Right ventricle myocardium superior (tissue), 1 donor: ENCODE measurements around the gene ZNF280C. TPM values are rescaled to one million over a fixed set of nuclear protein-coding genes. Genes with fewer than 3 reads are reported as not detected.
A peak's percentile ranks its signal among the peaks of the same experiment; 100 is the strongest.
"Not testable (repeated sequence)": the region's sequence is repeated elsewhere in the genome, so short reads cannot be mapped to it uniquely, and the experiment has no call there.

Source experiments
- ATAC-seq: fragments of 200-7000 bp; cut with Tn5 transposase; one replicate; pipeline ENCODE4 v1.9.1; 2020; ENCODE audit warnings: mild to moderate bottlenecking; ENCODE audit not compliant: poor library complexity
- DNase-seq: peaks from one replicate; pipeline ENCODE4 v3.0.0-alpha.2; 2020
- intact Hi-C: fragments of 100-400 bp; cut with DNase I; formaldehyde crosslinking; loops from one replicate; pipeline ENCODE4 v1.11.2; 2022
- long read RNA-seq: library from polyadenylated mRNA; unstranded; transcript quantifications from one replicate; pipeline ENCODE4 v2.0.0, GENCODE V29; 2021
- total RNA-seq: library from RNA; stranded (reverse); fragmentation: NEBNext Ultra II Directional; extraction: Animal tissue kit (Norgen Biotek cat#: 25700); gene quantifications from one replicate; pipeline ENCODE4 v1.2.1, GENCODE V29; 2021
- donor health status: DM: no; HTN: yes; CAD: no; lungs with severe emphysema.

ZNF280C gene
- total RNA-seq: 1.0 TPM
- long read RNA-seq, partial matches to known transcripts: 0 of 1 reads
- long read RNA-seq, other reads (novel, unspliced or antisense): 1 of 1 reads

GRCh38 chrX:130268449-130269170 is at the start of gene ZNF280C:
Gene ZNF280C, minus strand, starts transcription at chrX:130268899. Its CDS starts 8,450 bp downstream, at chrX:130260449.
- intact Hi-C loops: no loop called here
- DNase-seq: peak; percentile 93
- ATAC-seq: peak; percentile 98

DNA sequence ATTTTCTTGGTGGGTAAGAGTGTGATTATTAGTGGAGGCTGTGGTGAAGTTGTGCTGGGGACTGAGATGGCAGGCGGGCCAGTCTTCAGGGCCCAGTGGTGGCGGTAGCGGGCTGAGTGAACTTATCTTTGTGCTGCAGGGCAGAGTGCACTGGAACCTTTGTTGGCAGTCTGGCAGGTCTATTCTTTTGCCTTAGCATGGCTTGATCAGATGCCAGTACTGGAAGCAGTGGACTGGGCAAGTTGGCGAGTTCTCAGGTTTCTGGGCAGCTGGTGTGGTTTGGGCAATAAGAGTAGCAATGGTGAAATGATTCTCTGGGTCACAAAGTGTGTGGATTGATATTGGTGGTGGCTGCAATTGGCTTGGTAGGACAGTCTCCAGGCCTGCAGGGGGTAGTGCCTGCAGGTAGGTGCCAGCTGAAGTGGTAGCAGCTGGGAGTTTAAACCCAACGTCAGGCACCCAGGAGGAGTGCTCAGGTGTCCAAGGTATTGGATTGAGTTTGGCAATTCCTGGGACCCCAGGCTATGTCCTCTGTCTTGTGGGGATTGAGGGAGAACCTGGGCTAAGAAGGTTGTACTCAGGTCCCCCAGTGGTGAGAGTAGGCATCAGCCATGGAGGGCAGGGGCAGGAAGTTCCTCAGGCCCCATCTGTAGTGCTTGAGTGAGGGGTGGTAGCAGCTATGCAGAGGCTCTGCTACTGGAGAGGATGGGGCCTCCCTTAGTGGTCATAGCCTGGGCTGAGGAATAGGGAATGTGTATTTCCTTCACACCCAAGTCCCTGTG is 36.1 kb upstream of the ZNF280C start:
- ATAC-seq (no peak), DNase-seq (no peak)
- intact Hi-C loops: no loop called here

DNA sequence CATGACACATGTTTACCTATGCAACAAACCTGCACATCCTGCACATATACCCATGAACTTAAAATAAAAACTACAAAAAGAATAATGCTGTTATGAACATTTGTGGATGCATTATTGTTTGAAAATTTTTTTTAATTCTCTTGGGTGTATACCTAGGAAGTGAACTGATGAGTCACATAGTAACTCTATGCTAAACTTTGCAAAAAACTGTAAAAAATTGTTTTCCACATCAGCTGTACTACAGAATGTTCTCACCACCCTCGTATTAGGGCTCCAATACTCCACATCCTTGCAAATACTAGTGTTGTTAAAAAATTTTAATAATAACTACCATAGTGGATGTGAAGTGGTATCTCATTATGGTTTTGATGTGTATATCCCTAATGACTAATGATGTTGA is 33.3 kb upstream of the ZNF280C start:
- ATAC-seq: no peak
- intact Hi-C loops: no loop called here
- DNase-seq: no peak

DNA sequence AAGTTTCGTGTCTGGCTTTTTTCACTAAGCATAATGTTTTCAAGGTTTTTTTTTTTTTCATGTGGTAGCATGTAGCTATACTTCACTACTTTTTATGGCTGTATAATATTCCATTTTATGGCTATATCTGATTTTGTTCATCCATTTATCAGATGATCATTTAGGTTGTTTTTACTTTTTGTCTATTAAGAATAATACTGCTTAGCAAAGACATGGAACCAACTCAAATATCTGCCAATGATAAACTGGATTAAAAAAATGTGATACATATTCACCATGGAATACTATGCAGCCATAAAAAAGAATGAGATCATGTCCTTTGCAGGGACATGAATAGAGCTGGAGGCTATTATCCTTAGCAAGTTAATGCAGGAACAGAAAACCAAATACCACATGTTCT is 32.7 kb upstream of the ZNF280C start:
- ATAC-seq: no peak
- DNase-seq: no peak
- intact Hi-C loops: no loop called here

DNA sequence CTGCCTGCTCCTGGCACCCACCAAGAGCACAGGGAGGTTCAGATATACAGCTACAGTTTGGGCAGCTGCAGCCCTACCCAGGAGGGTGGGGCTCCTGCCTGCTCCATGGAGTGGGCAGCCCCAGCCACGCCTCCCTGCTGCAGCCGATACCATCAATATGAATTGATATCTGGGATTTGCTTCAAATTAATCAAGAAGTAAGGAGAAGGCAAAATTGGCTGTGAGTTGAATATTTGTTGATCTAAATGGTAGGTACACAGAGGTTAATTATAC is 31.2 kb upstream of the ZNF280C start:
- intact Hi-C loops: no loop called here
- no peak for ATAC-seq

DNA sequence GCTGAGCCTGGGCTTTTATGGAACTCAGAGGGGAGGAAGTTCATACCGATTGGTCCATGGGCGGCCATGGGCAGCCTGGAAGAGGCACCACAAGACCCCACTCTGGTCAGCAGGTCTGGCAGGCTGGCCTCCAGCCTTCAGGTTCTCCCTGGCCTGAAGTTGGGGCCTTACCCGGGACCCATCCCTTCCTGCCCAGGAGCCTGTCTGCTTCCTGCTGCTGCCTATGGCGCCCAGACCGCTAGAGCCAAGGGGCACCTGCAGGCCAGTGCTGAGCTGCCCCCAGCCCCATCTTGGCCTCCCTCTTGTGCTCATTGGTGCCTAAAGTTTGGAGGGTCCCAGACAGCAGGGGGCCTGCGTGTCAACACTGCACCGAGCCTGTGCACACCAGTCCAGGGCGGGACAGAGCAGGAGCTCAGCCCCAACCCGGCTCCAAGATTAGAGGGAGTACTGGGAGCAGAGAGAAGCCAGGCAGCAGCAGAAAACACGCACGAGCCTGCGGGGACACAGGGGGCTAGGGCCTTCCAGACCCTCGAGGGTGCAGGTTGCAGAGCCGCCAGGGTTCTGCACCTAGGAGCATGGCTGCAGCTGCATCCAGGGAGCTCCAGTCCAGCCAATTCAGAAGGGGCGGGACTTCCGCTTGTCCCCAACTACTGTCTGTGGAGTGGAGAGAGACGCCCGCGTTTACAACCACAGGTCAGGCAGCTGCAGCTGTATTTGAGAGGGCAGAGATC is 30.7 kb upstream of the ZNF280C start:
- intact Hi-C loops: no loop called here
- ATAC-seq: no peak
- DNase-seq: no peak

More for the DNA sequence above, 31.2 kb upstream of the ZNF280C start:
- no peak for DNase-seq

GRCh38 chrX:130296743-130297142 is 28.0 kb upstream of the ZNF280C start:
- DNase-seq (no peak), ATAC-seq (no peak)
- intact Hi-C loops: no loop called here

DNA sequence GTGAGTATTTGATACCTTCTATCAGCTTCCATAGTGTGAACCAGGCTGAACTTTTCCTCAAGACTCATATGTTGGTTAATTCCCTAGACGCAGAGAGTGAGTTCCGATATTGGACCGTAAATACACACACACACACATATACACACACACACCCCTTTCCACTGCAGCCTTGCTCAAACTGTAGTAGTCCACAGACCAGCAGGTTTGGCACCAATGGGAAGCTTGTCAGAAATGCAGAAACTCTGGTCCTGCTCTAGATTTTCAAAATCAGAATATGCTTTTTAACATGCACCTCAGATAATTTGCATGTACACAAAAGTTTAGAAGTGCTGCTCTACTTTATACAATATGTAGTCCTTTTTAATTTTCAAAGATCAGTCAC is 27.6 kb upstream of the ZNF280C start:
- no peak for ATAC-seq
- intact Hi-C loops: no loop called here
- no peak for DNase-seq

DNA sequence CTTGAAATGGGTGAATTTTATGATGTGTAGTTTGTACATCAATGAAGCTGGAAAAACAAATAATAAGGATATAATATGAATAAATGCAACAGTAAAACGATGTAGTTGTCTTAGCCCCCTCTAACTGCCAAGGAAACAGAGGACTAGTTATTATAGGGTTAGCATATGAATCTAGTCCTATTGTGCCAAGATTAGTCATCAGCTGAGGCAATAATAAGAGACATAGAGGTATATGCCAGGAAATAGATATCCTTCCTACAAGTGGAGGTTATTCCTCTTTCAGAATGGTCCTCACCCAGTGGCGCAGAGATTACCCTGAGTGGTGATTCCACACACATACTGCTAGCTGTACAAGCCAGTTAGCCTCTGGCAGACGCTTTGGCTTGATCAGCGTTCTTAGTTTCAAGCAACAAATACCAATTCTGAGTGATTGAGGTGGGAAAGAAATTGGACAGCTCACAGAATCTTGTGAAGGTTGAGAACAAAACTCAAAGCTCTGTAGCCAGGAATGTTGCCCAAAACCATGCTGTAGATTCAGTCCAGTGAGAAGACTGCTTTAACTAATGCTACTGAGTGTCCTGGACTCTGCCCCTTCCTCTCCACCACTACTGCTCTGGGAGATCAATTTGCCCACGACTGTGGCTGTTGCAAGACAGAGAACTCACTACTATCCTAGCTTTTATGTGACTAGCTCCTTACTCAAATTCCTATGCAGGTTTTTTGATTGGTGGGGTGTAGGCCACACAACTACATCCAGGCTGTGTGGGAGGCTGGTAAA is 27.0 kb upstream of the ZNF280C start:
- intact Hi-C loops: no loop called here
- ATAC-seq: no peak
- no peak for DNase-seq

- no peak for ATAC-seq
Measured at GRCh38 chrX:130287071-130287770, 18.5 kb upstream of the ZNF280C start.

DNA sequence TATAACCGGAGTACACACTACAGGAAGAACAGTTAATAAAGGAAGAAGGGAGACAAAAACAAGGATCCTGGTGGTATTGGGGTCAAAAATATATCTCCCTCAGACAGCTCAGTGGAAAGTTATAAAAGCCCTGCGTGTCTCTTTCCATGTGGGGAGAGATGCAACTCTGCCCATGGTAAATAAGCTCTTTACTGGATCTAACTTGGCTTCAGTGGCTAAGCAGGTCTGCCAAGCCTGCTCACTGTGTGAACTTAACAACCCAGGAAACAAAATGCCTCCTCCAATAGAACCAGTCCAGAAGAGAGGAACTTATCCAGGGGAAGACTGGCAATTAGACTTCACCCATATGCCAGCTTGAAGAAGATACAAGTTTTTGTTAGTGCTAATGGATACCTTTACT is 17.0 kb upstream of the ZNF280C start:
- intact Hi-C loops: no loop called here
- DNase-seq: no peak
- no peak for ATAC-seq

More at GRCh38 chrX:130287071-130287770, 18.5 kb upstream of the ZNF280C start:
- intact Hi-C loops: no loop called here
- DNase-seq: no peak

DNA sequence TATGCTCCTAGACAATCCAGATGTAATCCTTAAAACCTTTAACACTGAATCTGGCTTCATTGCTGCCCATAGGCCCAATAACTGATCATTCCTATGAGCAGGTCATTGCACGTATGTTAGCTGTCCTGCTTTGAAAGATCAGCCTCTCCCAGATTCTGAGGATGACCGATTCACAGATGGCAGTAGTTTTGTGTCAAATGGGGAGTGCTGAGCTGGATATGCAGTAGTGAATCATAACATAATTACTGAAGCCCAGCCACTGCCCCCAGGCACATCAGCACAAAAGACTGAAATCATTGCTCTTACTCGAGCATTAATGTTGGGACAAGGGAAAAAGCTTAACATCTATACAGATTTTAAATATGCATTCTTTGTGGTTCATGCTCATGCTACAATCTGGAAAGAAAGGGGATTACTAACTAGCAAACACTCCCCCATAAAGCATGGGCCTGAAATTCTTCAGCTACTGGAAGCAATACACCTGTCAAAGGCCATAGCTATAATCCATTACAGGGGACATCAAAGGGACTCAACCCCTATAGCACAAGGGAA is 16.4 kb upstream of the ZNF280C start:
- DNase-seq (no peak), ATAC-seq (no peak)
- intact Hi-C loops: no loop called here

- intact Hi-C loops: no loop called here
- ATAC-seq: no peak
- DNase-seq: no peak
Measured at GRCh38 chrX:130282151-130282550, 13.5 kb upstream of the ZNF280C start.

DNA sequence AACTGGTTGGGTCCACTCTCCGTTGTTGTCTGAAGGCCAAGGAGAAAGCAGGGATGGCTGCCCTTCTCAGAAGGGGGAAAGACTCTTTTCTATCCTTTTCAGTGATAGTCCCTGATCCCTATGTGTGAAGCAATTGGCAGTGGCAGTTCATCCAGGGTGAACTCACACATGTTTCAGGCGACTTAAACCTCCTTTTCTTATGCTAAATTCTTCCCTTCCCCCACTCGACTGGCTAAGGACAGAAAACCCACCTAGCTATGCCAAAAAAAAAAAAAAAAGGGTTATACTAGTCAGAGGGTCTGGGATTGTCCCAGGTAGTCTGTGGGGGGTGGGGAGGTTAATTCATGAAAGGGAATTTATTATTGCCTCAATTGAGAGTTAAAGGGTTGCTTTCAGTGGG is 12.2 kb upstream of the ZNF280C start:
- intact Hi-C loops: no loop called here
- no peak for DNase-seq
- ATAC-seq: no peak

DNA sequence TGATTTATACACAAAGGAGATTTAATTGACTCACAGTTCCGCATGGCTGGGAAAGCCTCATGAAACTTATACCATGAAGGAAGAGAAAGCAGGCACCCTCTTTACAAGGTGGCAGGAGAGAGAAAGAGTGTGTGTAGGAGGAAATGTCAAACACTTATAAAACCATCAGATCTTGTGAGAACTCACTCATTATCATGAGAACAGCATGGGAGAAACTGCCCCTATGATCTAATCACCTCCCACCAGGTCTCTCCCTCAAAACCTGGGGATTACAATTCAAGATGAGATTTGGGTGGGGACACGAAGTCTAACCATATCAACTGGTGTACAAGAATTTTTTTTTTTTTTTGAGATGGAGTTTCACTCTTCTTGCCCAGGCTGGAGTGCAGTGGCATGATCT is 3.6 kb upstream of the ZNF280C start:
- ATAC-seq, DNase-seq, intact Hi-C loops: not testable (repeated sequence)

DNA sequence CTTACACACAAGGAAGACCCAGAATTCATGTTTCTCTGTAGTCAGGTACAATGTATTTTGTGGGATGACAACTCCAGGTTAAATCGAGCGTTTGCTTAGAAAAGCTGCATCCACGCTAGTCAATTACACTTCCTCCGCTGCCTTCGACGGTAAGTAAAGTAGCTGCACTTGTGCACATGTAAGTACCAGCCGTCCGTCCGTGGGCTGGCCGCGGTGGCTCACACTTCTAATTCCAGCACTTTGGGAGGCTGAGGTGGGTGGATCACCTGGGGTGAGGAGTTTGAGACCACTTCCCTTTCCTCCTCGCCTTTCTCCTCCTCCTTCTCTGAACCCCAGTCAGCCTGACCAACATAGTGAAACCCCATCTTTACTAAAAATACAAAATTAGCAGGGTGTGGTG is 692 bp upstream of the ZNF280C start:
- intact Hi-C loops, ATAC-seq, DNase-seq: not testable (repeated sequence)

DNA sequence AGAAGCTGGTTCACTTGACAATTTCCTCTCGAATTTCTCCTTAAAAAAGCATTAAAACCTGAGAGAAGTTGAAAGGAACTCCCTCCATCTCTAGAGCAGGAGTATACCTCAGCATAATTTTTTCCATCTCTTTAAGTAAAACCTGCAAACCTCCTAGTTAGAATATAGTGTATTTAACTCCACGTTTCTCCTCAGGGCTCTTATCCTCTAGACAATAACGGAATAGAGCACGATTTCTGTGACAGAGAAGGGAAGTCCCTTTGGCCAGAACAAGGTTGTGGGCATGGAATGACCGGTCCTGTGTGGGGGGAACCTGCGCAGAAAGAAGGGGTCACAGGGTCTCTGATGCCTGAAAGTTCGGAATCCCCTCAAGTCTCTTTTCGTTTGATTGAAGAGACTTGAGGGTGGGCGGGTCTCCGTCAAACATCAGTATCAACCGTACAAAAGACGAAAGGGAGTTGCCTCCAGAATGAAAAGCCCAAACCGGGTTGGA is 697 bp downstream of the ZNF280C start:
- ATAC-seq (peak; percentile 16), DNase-seq (no peak)
- intact Hi-C loops: no loop called here

- no peak for ATAC-seq
- intact Hi-C loops: no loop called here
- DNase-seq: no peak
Measured at GRCh38 chrX:130264573-130264972, 4.1 kb downstream of the ZNF280C start.
